Endodermal cell (in vitro differentiated cells): ENCODE measurements around the gene CD81. TPM values are rescaled to one million over a fixed set of nuclear protein-coding genes. Genes with fewer than 3 reads are reported as not detected.

ENCODE experiments used
- DNase-seq: peaks from one replicate; pipeline ENCODE4 v3.0.0-alpha.2; 2017
- H3K27ac ChIP-seq: 2 replicates; pipeline ENCODE4 v1.5.1; 2013; ENCODE audit warnings: mild to moderate bottlenecking, low read depth, low read length, moderate library complexity
- H3K27me3 ChIP-seq: 2 replicates; pipeline ENCODE4 v1.6.1; 2013; ENCODE audit warnings: mild to moderate bottlenecking, low read length, moderate library complexity; ENCODE audit not compliant: insufficient read depth, control insufficient read depth, poor library complexity, severe bottlenecking
- H3K36me3 ChIP-seq: 2 replicates; pipeline ENCODE4 v1.7.0; 2013; ENCODE audit warnings: mild to moderate bottlenecking, low read length, moderate library complexity; ENCODE audit not compliant: control insufficient read depth, insufficient read depth
- H3K4me1 ChIP-seq: one replicate; pipeline ENCODE4 v1.7.0; 2013; ENCODE audit warnings: low read length; ENCODE audit not compliant: control insufficient read depth, insufficient read depth
- H3K4me3 ChIP-seq: 2 replicates; pipeline ENCODE4 v1.5.1; 2013; ENCODE audit warnings: mild to moderate bottlenecking, low read length, moderate library complexity
- H3K9ac ChIP-seq: 2 replicates; pipeline ENCODE4 v1.6.1; 2013; ENCODE audit warnings: mild to moderate bottlenecking, low read length, moderate library complexity; ENCODE audit not compliant: poor library complexity, severe bottlenecking; ENCODE audit errors: extremely low read depth
- H3K9me3 ChIP-seq: 2 replicates; pipeline ENCODE4 v1.6.1; 2013; ENCODE audit warnings: mild to moderate bottlenecking, low read length, moderate library complexity; ENCODE audit not compliant: control insufficient read depth
- H3K27ac Mint-ChIP-seq: 2 replicates; pipeline ENCODE4 v1.8.0; 2020; ENCODE audit warnings: mixed read lengths
- H3K27me3 Mint-ChIP-seq: 2 replicates; pipeline ENCODE4 v1.8.0; 2021; ENCODE audit warnings: mild to moderate bottlenecking, mixed read lengths; ENCODE audit not compliant: insufficient read depth
- H3K36me3 Mint-ChIP-seq: 2 replicates; pipeline ENCODE4 v1.8.0; 2020; ENCODE audit warnings: low read depth, mixed read lengths
- H3K4me1 Mint-ChIP-seq: 2 replicates; pipeline ENCODE4 v1.8.0; 2020; ENCODE audit warnings: mixed read lengths
- H3K4me3 Mint-ChIP-seq: 2 replicates; pipeline ENCODE4 v1.8.0; 2020; ENCODE audit warnings: mild to moderate bottlenecking, moderate library complexity, mixed read lengths
- H3K9me3 Mint-ChIP-seq: 2 replicates; pipeline ENCODE4 v1.8.0; 2020; ENCODE audit warnings: mild to moderate bottlenecking, mixed read lengths
- WGBS, 2 experiments: methylation state at CpG; one replicate each; pipeline versions ENCODE4 v1.1.5 to v1.1.7; 2013; ENCODE audit warnings: missing lambda C conversion rate in 2 of 2, mixed read lengths in 1 of 2; ENCODE audit not compliant: insufficient coverage in 1 of 2, insufficient read length in 1 of 2; 5-methylcytosine and 5-hydroxymethylcytosine counted together
- total RNA-seq, 2 donors: library from RNA; stranded (reverse); fragmentation: NEBNext Ultra II Directional in 1 of 2; extraction: Animal tissue kit (Norgen Biotek cat#: 25700) in 1 of 2; gene quantifications; 2 replicates in 1 of 2; 3 replicates in 1 of 2; pipeline ENCODE4 v1.2.1, GENCODE V29; 2021
- TF ChIP-seq, protein P1 (sequence below): fragments of 200-600 bp; sonication (generic); conservative IDR thresholded peaks from 2 replicates; pipeline ENCODE4 v1.5.0; 2021; ENCODE audit warnings: antibody characterized with exemption, mild to moderate bottlenecking

Gene CD81
- total RNA-seq, 2 donors from 2014 or later, result 275 to 331 TPM

DNA sequence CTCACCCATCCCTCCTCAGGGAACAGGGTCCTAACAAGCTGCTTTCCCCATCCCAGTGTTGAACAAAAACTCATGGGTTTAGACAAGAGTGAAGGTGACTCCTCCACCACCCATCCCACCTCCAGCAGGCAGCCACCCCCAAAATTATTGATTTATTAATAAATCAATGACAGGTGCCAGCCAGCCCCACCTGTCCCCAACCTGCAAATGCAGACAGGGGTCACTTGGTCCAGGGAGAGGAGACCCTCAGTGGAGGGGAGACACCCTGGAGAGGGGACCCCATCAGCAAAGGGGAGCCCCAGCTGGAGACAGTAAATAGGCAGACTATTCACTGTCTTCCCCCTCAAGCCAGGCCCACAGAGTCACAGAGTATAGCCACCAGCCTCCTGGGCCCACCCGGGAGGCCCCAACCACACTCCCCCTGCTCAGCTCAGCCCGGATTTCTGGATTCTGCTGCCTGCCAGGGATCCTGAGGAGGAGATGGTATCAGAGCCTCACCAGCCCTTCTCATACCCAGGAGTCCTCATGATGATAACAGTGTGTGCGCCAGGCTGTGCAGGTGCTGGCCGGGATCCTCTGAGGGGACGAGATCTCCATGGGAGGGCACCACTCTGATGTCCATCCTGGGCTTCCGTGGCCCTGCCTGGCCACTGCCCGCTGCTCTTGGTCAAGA lies 8.8 kb upstream of the CD81 start:
- WGBS, 2 experiments, result 86 to 92% methylated on average over 5 to 7 of the region's 7 CpGs

DNA sequence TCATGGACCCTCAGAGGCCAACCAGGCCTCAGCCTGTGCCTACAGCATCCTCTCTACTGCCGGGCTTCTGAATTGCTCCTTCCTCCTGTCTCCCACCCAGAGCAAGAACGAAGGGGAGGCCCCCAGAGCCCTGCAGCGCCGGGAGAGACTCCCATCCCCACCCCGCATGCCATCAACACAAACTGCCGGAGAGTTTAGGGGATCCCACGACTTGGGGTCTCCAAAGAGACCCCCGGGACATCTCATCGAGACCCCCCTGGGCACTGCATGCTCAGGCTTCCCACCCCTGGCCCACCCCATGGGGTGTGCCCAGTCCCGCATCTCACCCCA lies 8.3 kb upstream of the CD81 start:
- H3K4me1 Mint-ChIP-seq, result no peaks in the 10 kb centered on the region
- no peak overlapping the region for H3K27ac Mint-ChIP-seq
- Histone ChIP-seq H3K4me3 (no peak overlapping the region), H3K27me3 (no peaks in the 10 kb centered on the region), H3K9ac (no peak overlapping the region), H3K9me3 (no peaks in the 10 kb centered on the region), H3K27ac (no peak overlapping the region), H3K36me3 (no peaks in the 10 kb centered on the region), H3K4me1 (no peaks in the 10 kb centered on the region)
- no peak for DNase-seq
- no peak overlapping the region for H3K4me3 Mint-ChIP-seq
- H3K36me3 Mint-ChIP-seq, result no peaks in the 10 kb centered on the region
- WGBS, 2 experiments, result 85% methylated on average over 10 of the region's 10 CpGs; no CpG with 5 or more reads in 1 of the 2 experiments
- TF ChIP-seq, protein P1, sequence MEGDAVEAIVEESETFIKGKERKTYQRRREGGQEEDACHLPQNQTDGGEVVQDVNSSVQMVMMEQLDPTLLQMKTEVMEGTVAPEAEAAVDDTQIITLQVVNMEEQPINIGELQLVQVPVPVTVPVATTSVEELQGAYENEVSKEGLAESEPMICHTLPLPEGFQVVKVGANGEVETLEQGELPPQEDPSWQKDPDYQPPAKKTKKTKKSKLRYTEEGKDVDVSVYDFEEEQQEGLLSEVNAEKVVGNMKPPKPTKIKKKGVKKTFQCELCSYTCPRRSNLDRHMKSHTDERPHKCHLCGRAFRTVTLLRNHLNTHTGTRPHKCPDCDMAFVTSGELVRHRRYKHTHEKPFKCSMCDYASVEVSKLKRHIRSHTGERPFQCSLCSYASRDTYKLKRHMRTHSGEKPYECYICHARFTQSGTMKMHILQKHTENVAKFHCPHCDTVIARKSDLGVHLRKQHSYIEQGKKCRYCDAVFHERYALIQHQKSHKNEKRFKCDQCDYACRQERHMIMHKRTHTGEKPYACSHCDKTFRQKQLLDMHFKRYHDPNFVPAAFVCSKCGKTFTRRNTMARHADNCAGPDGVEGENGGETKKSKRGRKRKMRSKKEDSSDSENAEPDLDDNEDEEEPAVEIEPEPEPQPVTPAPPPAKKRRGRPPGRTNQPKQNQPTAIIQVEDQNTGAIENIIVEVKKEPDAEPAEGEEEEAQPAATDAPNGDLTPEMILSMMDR, result no peak
- no peaks in the 10 kb centered on the region for H3K9me3 Mint-ChIP-seq
- H3K27me3 Mint-ChIP-seq, result peaks cover 1% of the 10 kb centered on the region

More for the DNA sequence above, 8.8 kb upstream of the CD81 start:
- no peaks in the 10 kb centered on the region for H3K36me3 Mint-ChIP-seq
- no peaks in the 10 kb centered on the region for H3K9me3 ChIP-seq
- H3K4me1 Mint-ChIP-seq, result no peaks in the 10 kb centered on the region
- peaks cover 1% of the 10 kb centered on the region for H3K27me3 Mint-ChIP-seq
- H3K27me3 ChIP-seq, result no peaks in the 10 kb centered on the region
- H3K9me3 Mint-ChIP-seq, result no peaks in the 10 kb centered on the region
- no peak overlapping the region for H3K4me3 ChIP-seq
- H3K4me3 Mint-ChIP-seq, result no peak overlapping the region
- H3K27ac ChIP-seq, result no peak overlapping the region
- no peak overlapping the region for H3K27ac Mint-ChIP-seq
- no peak overlapping the region for H3K9ac ChIP-seq
- no peak for DNase-seq
- no peaks in the 10 kb centered on the region for H3K4me1 ChIP-seq
- TF ChIP-seq, protein P1, result no peak
- no peaks in the 10 kb centered on the region for H3K36me3 ChIP-seq

- Mint-ChIP-seq H3K4me3 (no peak overlapping the region), H3K4me1 (no peaks in the 10 kb centered on the region), H3K36me3 (no peaks in the 10 kb centered on the region), H3K27ac (no peak overlapping the region), H3K27me3 (peaks cover 1% of the 10 kb centered on the region), H3K9me3 (no peaks in the 10 kb centered on the region)
- H3K4me3 ChIP-seq, result no peak overlapping the region
- no peaks in the 10 kb centered on the region for H3K27me3 ChIP-seq
- no peaks in the 10 kb centered on the region for H3K9me3 ChIP-seq
- TF ChIP-seq, protein P1, result no peak
- no peak overlapping the region for H3K27ac ChIP-seq
- no peaks in the 10 kb centered on the region for H3K4me1 ChIP-seq
- no peaks in the 10 kb centered on the region for H3K36me3 ChIP-seq
- no peak overlapping the region for H3K9ac ChIP-seq
- no peak for DNase-seq
- 86% methylated on average over 10 to 12 of the region's 12 CpGs for WGBS, 2 experiments
Observed at GRCh38 chr11:2369320-2369719, 7.8 kb upstream of the CD81 start.
